ENCODE data around the gene FBP1.
"Not testable (repeated sequence)": the region's sequence is repeated elsewhere in the genome, so short reads cannot be mapped to it uniquely, and the experiment has no call there.

The FBP1 gene

DNA sequence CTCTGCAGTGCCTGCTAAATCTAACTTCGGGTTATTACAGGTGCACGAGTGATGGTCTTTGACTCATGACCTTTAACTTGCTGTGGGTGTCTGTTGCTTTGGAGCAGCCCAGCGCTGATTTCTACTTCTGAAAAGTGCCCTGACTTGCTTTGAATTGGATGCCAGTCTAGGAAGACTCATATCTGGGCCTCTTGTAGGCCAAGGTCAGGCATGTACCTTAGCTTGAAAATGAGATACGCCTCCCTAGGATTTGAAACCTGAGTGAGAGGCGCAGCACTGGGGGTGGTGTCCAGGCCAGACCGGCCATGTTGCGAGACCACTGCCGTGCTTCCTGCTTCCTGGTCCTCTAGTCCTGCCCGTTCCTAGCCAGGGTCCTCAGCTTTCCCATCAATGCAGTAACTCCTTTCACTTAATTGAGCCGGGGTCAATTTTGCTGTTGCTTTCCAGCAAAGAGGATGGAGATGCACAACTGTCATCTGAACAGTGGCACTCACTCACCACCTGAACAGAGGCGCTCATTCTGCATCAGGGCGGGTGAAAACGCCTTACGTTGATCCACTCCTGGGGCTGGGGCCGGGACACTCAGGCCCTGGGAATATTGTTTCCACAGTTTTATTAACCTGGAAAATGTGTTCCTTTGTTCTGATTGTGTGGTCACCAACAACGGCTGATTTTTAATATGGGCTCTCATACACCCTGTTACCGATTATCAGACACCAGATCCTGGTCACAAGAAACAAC is 70.2 kb downstream of the FBP1 start:
- no peak for DNase-seq

DNA sequence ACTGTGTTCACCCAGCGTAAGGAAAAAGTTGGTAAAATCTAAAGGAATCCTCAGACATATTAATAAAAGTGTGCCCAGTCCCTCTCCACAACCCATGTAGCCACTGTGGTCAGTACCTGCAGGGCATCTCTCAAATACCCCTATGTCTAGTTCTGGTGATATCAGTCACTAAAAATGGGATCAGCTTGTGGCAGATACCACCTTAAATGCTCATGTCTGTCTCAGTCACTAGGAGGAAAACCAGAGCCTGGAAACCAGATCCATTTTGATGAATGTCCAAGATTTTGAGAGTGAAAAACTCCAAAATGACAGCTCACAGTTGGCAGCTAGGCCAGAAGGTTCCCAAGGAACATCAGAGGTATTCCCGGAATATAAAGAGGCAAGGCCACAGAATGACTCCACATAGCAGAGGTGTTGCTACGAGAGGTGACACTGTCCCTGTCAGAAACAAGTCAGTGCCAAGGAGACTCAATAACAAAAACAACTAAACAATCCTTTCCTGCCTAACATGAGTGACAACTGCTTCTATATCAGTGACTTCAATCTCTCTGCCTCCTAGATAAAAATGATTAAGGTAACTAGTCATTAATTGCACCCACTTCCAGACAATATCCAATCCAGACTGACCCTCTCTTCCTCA is 70.9 kb downstream of the FBP1 start:
- DNase-seq: no peak

DNA sequence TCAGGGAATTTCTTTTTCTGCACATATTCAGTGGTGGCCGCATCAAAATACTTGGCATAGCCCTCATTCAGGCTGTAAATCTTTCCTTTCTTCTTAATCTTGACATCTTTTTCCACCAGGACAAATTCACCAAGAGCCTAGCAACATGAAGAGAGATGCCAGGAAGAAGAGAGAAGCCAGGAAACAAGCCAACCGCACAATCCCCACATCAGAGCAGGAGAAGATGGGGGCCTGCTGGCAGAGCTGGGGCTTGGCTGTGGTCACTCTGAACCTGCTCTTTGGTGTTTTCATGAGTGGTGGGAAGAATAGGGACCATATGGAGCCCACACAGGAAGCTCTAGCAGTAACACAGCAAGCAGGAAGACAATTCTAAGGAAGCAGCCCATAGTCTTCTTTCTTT is 72.0 kb downstream of the FBP1 start:
- no peak for DNase-seq

DNA sequence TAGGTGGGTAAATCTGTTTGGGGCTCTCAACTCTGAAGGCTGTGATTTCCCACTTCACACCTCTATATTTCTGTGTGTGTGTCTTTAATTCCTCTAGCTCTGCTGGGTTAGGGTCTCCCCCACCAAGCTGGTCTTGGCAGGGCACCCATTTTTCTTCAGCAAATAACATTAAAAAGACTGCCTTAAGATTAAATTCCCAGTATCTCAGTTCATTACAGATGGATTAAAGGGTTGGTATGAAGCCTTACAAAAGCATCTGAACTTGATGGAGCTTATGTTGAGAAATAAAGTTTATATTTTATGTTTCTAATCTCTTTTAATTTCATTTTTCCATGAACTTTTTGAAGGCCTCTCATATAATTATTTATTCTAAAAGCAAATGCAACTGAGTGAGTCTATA is 72.8 kb downstream of the FBP1 start:
- no peak for DNase-seq

DNA sequence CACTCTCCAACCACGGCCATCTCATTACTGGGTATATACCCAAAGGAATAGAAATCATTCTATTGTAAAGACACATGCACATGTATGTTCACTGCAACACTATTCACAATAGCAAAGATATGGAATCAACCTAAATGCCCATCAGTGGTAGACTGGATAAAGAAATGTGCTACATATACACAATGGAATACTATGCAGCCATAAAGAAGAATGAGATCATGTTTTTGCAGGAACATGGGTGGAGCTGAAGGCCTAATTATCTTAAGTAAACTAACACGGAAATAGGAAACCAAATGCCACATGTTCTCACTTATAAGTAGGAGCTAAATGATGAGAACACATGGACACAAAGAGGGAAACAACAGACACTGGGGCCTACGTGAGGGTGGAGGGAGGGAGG is 75.0 kb downstream of the FBP1 start:
- DNase-seq: not testable (repeated sequence)

DNA sequence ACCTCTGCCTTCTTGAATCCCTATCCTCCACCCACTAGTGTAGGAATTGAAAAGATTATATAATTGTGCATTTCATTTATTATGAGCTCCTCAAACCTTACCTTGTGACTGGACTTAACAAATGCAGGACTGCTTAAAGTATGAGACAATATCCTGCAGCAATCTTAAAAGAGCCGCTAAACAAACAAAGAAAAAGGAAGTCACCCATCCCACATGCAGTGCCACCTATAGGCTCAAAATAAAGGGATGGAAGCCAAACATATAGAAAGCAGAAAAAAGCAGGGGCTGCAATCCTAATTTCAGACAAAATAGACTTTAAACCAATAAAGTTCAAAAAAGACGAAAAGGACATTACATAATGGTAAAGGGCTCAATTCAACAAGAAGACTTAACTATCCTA is 75.8 kb downstream of the FBP1 start:
- no peak for DNase-seq

DNA sequence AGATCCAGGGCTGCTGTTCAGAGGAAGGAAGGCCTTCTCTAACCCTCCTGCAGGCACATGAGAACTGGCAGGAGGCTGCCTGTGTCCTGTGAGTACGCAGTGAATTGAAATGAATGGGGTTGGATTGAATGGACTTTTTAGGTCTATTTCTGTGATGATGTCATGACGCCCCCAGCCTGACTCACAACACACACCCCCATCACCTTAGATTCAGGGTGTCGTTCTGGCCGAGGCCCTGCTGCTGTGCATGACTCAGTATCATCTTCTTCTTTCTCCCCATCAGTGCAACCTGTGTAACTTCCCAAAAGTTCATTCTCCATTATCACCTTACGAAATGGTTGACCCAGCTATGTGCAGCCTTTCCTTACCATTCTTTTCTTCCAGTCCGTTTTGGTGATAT is 79.1 kb downstream of the FBP1 start:
- no peak for DNase-seq

DNA sequence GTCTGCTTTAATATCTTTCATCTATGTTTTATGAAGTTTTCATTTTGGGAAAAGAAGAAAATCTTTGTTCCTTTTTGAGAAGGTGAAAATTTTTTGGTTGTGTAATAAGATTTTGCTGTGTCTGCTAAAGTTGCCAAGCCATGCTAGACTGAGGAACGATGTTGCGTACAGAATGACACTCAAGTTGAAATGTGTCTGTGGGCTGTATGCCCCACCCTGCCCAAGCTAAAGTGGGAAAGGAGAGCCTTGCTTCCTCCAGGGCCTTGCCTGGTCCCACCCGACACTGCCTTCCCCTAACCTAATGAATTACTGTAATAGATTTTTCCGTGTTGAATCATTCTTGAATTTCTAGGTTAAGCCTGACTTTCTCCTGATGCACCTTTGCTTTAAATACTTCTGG is 81.9 kb downstream of the FBP1 start:
- no peak for DNase-seq

DNA sequence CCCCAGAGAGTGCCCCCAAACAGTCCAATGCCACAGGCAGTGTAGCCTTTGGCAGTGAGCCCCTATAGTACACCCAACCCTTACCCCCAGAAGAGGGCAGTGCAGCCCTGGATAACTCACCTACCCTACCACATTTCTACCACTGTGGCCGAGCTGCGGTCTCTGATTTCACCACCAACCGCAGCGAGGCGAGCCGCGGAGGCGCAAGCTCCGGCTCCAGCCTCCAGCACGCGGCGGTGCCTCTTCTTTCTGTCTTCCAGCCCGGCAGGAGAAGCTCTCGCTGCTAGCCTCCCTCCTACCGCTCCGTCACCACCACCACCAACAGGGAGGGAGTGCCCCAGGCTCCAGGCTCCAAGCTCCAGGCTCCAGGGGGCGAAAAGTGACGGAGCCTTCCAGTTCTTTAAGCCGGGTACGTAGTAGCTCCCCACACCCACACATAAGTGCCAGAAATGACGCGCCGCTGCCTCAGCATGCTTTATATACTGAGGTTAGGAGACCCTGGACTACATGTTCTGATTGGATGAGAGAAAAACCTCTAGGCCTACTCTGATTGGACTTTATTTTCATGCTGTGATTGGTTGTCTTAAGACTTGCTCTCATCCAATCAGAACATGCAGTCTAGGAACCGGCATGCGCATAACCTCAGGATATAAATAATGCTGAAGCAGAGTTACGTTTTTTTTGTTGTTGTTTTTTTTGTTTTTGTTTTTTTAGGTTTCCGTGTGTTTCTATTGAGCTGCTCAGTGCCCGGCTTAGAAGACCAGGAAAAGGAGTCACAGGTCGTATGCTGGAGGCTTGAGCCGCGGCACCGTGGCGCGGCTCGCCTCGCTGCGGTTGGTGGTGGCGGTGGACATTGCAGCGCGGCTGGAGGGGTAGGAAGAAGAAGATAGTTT is 84.6 kb downstream of the FBP1 start, which contains the start of gene PCAT7:
Gene PCAT7 (plus strand): TSS at position 645 of the 893 bp plus-strand sequence.
- peak; percentile 43 for DNase-seq

DNA sequence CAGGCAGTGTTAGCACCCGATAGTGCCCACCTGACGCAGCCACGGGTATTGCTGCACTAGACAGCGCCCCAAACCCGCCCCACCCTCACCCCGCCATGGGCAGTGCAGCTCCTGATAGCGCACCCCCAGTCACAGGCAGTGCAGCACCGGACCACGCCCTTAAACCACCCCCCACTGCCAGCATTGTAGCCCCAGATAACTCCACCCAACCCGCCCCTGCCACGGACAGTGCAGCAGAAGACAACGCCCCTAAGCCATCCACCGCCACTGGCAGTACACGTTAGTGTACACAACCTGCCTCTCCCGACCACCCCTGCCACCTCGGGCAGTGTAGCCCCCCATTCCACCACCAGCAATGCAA is 85.3 kb downstream of the FBP1 start:
- DNase-seq: no peak

All from suppressor macrophage treated with lipopolysaccharide for 4 hours (primary cell).